Measurements from ENCODE around the gene TALDO1.

TALDO1 gene

GRCh38 chr11:778976-779954 is 32.0 kb downstream of the TALDO1 start:
- TF ChIP-seq REST (IDR thresholded peaks at IDR 0.05; ENCODE audit: low read depth) (no peak), TEAD4 (IDR thresholded peaks at IDR 0.05) (no peak), TAF1 (IDR thresholded peaks at IDR 0.05; ENCODE audit: low read depth) (no peak), ZBTB7A (IDR thresholded peaks at IDR 0.05; ENCODE audit: low read depth) (no peak), FOXM1 (IDR thresholded peaks at IDR 0.05; ENCODE audit: borderline replicate concordance, low read depth) (no peak), CEBPB (IDR thresholded peaks at IDR 0.05) (no peak), RAD21 (IDR thresholded peaks at IDR 0.05; ENCODE audit: low read depth) (no peak), USF1 (IDR thresholded peaks at IDR 0.05) (no peak), YY1 (IDR thresholded peaks at IDR 0.05; ENCODE audit: low read depth) (no peak), CREB1 (IDR thresholded peaks at IDR 0.05; ENCODE audit: low read depth) (no peak), TCF12 (IDR thresholded peaks at IDR 0.05; ENCODE audit: low read depth) (no peak), EP300 (IDR thresholded peaks at IDR 0.05; ENCODE audit: borderline replicate concordance) (no peak), MAX (IDR thresholded peaks at IDR 0.05) (no peak)

- TF ChIP-seq EP300 (IDR thresholded peaks at IDR 0.05; ENCODE audit: borderline replicate concordance): no peak
- no peak for TF ChIP-seq FOXM1 (IDR thresholded peaks at IDR 0.05; ENCODE audit: borderline replicate concordance, low read depth)
- no peak for TF ChIP-seq TCF12 (IDR thresholded peaks at IDR 0.05; ENCODE audit: low read depth)
- TF ChIP-seq TAF1 (IDR thresholded peaks at IDR 0.05; ENCODE audit: low read depth): no peak
- TF ChIP-seq CEBPB (IDR thresholded peaks at IDR 0.05): no peak
- no peak for TF ChIP-seq ZBTB7A (IDR thresholded peaks at IDR 0.05; ENCODE audit: low read depth)
- TF ChIP-seq RAD21 (IDR thresholded peaks at IDR 0.05; ENCODE audit: low read depth): no peak
- no peak for TF ChIP-seq USF1 (IDR thresholded peaks at IDR 0.05)
- TF ChIP-seq CREB1 (IDR thresholded peaks at IDR 0.05; ENCODE audit: low read depth): no peak
Measured at GRCh38 chr11:779955-780532, 32.8 kb downstream of the TALDO1 start.

DNA sequence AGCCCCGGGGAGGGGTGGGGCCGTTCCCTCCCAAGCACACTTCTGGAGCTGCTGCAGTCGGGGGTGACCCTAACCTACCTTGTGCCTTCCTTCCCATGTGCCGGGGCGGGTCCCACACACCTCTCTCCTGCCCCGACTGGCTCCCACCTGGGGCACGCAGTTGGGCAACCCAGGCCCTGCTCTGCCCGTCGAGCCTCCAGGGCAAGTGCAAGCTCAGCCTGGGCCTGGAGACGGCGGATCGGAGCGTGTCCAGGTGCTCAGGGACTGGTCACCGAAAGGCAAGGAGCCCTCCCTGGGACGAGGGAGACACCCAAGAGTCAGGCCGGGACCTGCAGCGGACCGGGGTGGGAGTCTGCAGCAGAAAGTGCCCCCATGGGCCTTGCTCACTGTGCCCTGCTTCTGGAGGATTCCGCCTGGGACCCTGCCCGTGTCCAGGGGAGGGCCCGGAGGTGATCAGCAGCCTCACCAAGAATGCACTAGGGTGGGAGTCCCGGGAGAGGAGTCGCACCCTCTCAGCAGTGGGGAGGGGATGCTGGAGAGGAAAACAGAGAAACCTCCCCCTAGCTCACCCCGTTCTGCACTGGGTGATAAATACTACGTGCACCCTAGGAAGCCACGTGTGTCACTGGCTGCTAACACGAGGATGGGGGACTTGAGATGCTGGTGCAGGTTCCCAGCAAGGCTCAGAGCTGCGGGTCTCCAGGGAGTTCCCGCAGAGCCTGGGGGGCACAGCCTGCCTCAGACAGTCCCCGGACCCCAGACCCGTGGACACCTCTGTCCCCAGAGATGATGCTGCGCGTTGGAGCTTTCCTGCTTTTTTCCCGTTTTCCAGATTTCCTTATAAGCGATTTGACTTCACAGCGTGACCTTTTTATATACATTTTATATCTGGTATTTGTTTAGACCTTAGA is 35.3 kb downstream of the TALDO1 start:
- TF ChIP-seq MAX (IDR thresholded peaks at IDR 0.05): no peak
- no peak for TF ChIP-seq EP300 (IDR thresholded peaks at IDR 0.05; ENCODE audit: borderline replicate concordance)
- TF ChIP-seq CREB1 (IDR thresholded peaks at IDR 0.05; ENCODE audit: low read depth): no peak
- no peak for TF ChIP-seq RAD21 (IDR thresholded peaks at IDR 0.05; ENCODE audit: low read depth)
- no peak for TF ChIP-seq FOXM1 (IDR thresholded peaks at IDR 0.05; ENCODE audit: borderline replicate concordance, low read depth)
- TF ChIP-seq EGR1 (IDR thresholded peaks at IDR 0.05): no peak
- TF ChIP-seq TCF12 (IDR thresholded peaks at IDR 0.05; ENCODE audit: low read depth): no peak
- no peak for TF ChIP-seq YY1 (IDR thresholded peaks at IDR 0.05; ENCODE audit: low read depth)
- TF ChIP-seq USF1 (IDR thresholded peaks at IDR 0.05): no peak
- TF ChIP-seq TAF1 (IDR thresholded peaks at IDR 0.05; ENCODE audit: low read depth): no peak
- TF ChIP-seq TEAD4 (IDR thresholded peaks at IDR 0.05): no peak
- no peak for TF ChIP-seq NFIC (IDR thresholded peaks at IDR 0.05)
- no peak for TF ChIP-seq REST (IDR thresholded peaks at IDR 0.05; ENCODE audit: low read depth)
- TF ChIP-seq CEBPB (IDR thresholded peaks at IDR 0.05): no peak
- TF ChIP-seq ZBTB7A (IDR thresholded peaks at IDR 0.05; ENCODE audit: low read depth): no peak

DNA sequence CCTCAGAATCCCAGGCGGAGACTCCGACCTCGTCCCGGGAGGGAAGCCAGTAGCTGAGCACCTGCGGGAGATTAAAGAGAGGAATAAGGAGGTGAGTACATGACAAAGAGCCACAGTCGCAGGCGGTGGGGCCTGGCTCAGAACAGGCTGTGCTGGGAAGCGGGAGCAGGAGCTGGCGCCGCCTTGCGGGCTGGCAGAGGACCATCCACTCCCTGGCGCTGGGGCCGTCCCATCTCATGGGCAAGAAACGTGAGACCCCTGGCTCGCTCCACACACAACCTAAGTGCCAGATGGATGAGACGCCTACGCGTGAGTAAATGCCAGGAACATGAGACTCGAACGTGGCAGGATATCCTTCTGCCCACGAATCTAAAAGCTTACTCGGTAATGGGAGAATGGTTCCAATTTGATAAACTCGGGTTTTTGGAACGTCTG is 36.3 kb downstream of the TALDO1 start:
- TF ChIP-seq NFIC (IDR thresholded peaks at IDR 0.05): no peak
- no peak for TF ChIP-seq ZBTB7A (IDR thresholded peaks at IDR 0.05; ENCODE audit: low read depth)
- TF ChIP-seq USF1 (IDR thresholded peaks at IDR 0.05): no peak
- TF ChIP-seq CREB1 (IDR thresholded peaks at IDR 0.05; ENCODE audit: low read depth): no peak
- no peak for TF ChIP-seq REST (IDR thresholded peaks at IDR 0.05; ENCODE audit: low read depth)
- TF ChIP-seq YY1 (IDR thresholded peaks at IDR 0.05; ENCODE audit: low read depth): no peak
- 0 out of 2 replicates have a peak, but pooled peaks have one; percentile 28 for TF ChIP-seq MAX (IDR thresholded peaks at IDR 0.05)
- no peak for TF ChIP-seq FOXM1 (IDR thresholded peaks at IDR 0.05; ENCODE audit: borderline replicate concordance, low read depth)
- TF ChIP-seq RAD21 (IDR thresholded peaks at IDR 0.05; ENCODE audit: low read depth): peak; percentile 46; the same call in 1 of the 2 replicates
- TF ChIP-seq EP300 (IDR thresholded peaks at IDR 0.05; ENCODE audit: borderline replicate concordance): no peak

Measured in Ishikawa (cell line).